Stimulated activated CD8-positive, alpha-beta memory T cell treated with anti-CD3 and anti-CD28 coated beads, Interleukin-4, amount 100 ng/mL, for 48 hours (primary cell): ENCODE measurements around the gene OR6C2.
"Not testable (repeated sequence)": the region's sequence is repeated elsewhere in the genome, so short reads cannot be mapped to it uniquely, and the experiment has no call there.

Experiments used
- DNase-seq: peaks from one replicate; pipeline ENCODE4 v3.0.0-alpha.2; 2020

Gene OR6C2

GRCh38 chr12:55443776-55444175 lies at the start of gene OR6C2:
Gene OR6C2, plus strand, starts transcription at chr12:55444076. Its CDS starts 8,138 bp downstream, at chr12:55452214.
- no peak for DNase-seq

- DNase-seq = no peak
Observed at GRCh38 chr12:55396326-55396725, 47.5 kb upstream of the OR6C2 start.

GRCh38 chr12:55400229-55400628 lies 43.6 kb upstream of the OR6C2 start, which contains the start of gene OR6C65:
Gene OR6C65, plus strand, starts transcription at chr12:55400529. Its CDS starts 0 bp downstream, at chr12:55400529.
- no peak for DNase-seq

GRCh38 chr12:55407866-55408265 lies 36.0 kb upstream of the OR6C2 start:
- no peak for DNase-seq

- not testable (repeated sequence) for DNase-seq
Observed at GRCh38 chr12:55409133-55409532, 34.7 kb upstream of the OR6C2 start.

GRCh38 chr12:55412138-55412537 lies 31.7 kb upstream of the OR6C2 start:
- DNase-seq = not testable (repeated sequence)

- not testable (repeated sequence) for DNase-seq
Observed at GRCh38 chr12:55413498-55414388, 30.1 kb upstream of the OR6C2 start.

GRCh38 chr12:55414396-55414823 lies 29.5 kb upstream of the OR6C2 start:
- not testable (repeated sequence) for DNase-seq

GRCh38 chr12:55414889-55415288 lies 29.0 kb upstream of the OR6C2 start:
- DNase-seq = not testable (repeated sequence)

- DNase-seq = no peak
Observed at GRCh38 chr12:55416961-55417360, 26.9 kb upstream of the OR6C2 start.

- no peak for DNase-seq
Observed at GRCh38 chr12:55420307-55420962, 23.4 kb upstream of the OR6C2 start.

- DNase-seq = no peak
Observed at GRCh38 chr12:55425954-55426353, 17.9 kb upstream of the OR6C2 start, which contains the start of gene OR6C76. Gene OR6C76, plus strand, starts transcription at chr12:55426254. Its CDS starts 0 bp downstream, at chr12:55426254.

GRCh38 chr12:55428331-55429243 lies 15.3 kb upstream of the OR6C2 start:
- no peak for DNase-seq

GRCh38 chr12:55441233-55441632 lies 2.6 kb upstream of the OR6C2 start:
- not testable (repeated sequence) for DNase-seq

GRCh38 chr12:55445357-55445756 lies 1.5 kb downstream of the OR6C2 start:
- no peak for DNase-seq

- DNase-seq = no peak
Observed at GRCh38 chr12:55446326-55446725, 2.5 kb downstream of the OR6C2 start.

- DNase-seq = no peak
Observed at GRCh38 chr12:55448825-55449224, 4.9 kb downstream of the OR6C2 start.

- DNase-seq = not testable (repeated sequence)
Observed at GRCh38 chr12:55464926-55465325, 21.1 kb downstream of the OR6C2 start.

GRCh38 chr12:55467836-55468235 lies 24.0 kb downstream of the OR6C2 start:
- DNase-seq = no peak

GRCh38 chr12:55469291-55469690 lies 25.4 kb downstream of the OR6C2 start:
- no peak for DNase-seq

GRCh38 chr12:55470088-55470829 lies 26.4 kb downstream of the OR6C2 start, which contains the start of gene OR6C70:
Gene OR6C70, minus strand, starts transcription at chr12:55470138. Its CDS starts 0 bp downstream, at chr12:55470138.
- no peak for DNase-seq

- no peak for DNase-seq
Observed at GRCh38 chr12:55472264-55472663, 28.4 kb downstream of the OR6C2 start.
